Mucosa of descending colon (tissue), 3 donors: ENCODE data around the gene BBOF1. TPM values are rescaled to one million over a fixed set of nuclear protein-coding genes. Genes with fewer than 3 reads are reported as not detected.

ENCODE experiments used
- ATAC-seq: fragments of 200-7000 bp; cut with Tn5 transposase; one replicate; pipeline ENCODE4 v1.9.1; 2020; ENCODE audit warnings: mild to moderate bottlenecking, moderate library complexity
- DNase-seq, 3 donors: peaks; one replicate each; pipeline ENCODE4 v3.0.0-alpha.2; 2020
- H3K36me3 ChIP-seq: fragments of 200-600 bp; one replicate; pipeline ENCODE4 v1.8.0; 2021; ENCODE audit warnings: low read depth, mild to moderate bottlenecking
- H3K4me1 ChIP-seq: fragments of 200-600 bp; one replicate; pipeline ENCODE4 v1.8.0; 2021; ENCODE audit warnings: low read depth, mild to moderate bottlenecking
- H3K4me3 ChIP-seq: fragments of 200-600 bp; one replicate; pipeline ENCODE4 v1.8.0; 2021; ENCODE audit warnings: mild to moderate bottlenecking
- H3K9me3 ChIP-seq: fragments of 200-600 bp; one replicate; pipeline ENCODE4 v1.8.0; 2021; ENCODE audit warnings: mild to moderate bottlenecking
- CTCF ChIP-seq: fragments of 200-600 bp; IDR thresholded peaks from one replicate; pipeline ENCODE4 v1.8.0; 2022; ENCODE audit warnings: antibody characterized with exemption, mild to moderate bottlenecking
- intact Hi-C, 2 donors: fragments of 100-400 bp; cut with DNase I in 1 of 2; cut with micrococcal nuclease in 1 of 2; formaldehyde crosslinking; loops; one replicate each; pipeline versions ENCODE4 v1.11.0 to v1.11.1; 2022; cut with DNase I, micrococcal nuclease
- total RNA-seq, 3 donors: library from RNA; stranded (reverse); fragmentation: NEBNext Ultra II Directional in 2 of 3; extraction: Animal tissue kit (Norgen Biotek cat#: 25700) in 2 of 3; gene quantifications; one replicate each; pipeline versions ENCODE4 v1.2.1 to v1.2.4, GENCODE V29; 2021 to 2023
- donor health status: DM: no; HTN: no; CAD: no; lungs with moderate emphysema.
- donor health status: DM: no; HTN: no; CAD: no.
- donor health status: DM: no; HTN: yes; CAD: no.

BBOF1 gene
- total RNA-seq, 3 donors from 2014 or later = 3.9 to 6.8 (median 4.1) TPM

GRCh38 chr14:74077401-74077800 lies 58.3 kb downstream of the BBOF1 start:
- no peaks in the 10 kb centered on the region for H3K9me3 ChIP-seq
- TF ChIP-seq CTCF = no peak
- DNase-seq (no peak), ATAC-seq (no peak)
- no peaks in the 10 kb centered on the region for H3K36me3 ChIP-seq
- intact Hi-C loops = no loop called here
- no peak overlapping the region for H3K4me3 ChIP-seq
- H3K4me1 ChIP-seq = no peaks in the 10 kb centered on the region

- Histone ChIP-seq H3K4me3 (no peak overlapping the region), H3K36me3 (no peaks in the 10 kb centered on the region), H3K9me3 (no peaks in the 10 kb centered on the region), H3K4me1 (peaks cover 2% of the 10 kb centered on the region)
- intact Hi-C loops = no loop called here
- TF ChIP-seq CTCF = no peak
- DNase-seq (no peak), ATAC-seq (no peak)
These were observed 61.8 kb downstream of the BBOF1 start for GRCh38 chr14:74080820-74081460.

GRCh38 chr14:74081491-74081890 lies 62.3 kb downstream of the BBOF1 start:
- H3K4me1 ChIP-seq = peaks cover 7% of the 10 kb centered on the region
- no peak for TF ChIP-seq CTCF
- no peak overlapping the region for H3K4me3 ChIP-seq
- H3K36me3 ChIP-seq = no peaks in the 10 kb centered on the region
- intact Hi-C loops = no loop called here
- no peak for DNase-seq
- ATAC-seq = no peak
- H3K9me3 ChIP-seq = no peaks in the 10 kb centered on the region

- intact Hi-C loops = no loop called here
These were observed 64.0 kb downstream of the BBOF1 start for GRCh38 chr14:74083161-74083560.

GRCh38 chr14:74083784-74084276 lies 64.7 kb downstream of the BBOF1 start:
- H3K4me3 ChIP-seq = peak overlapping the region; percentile 53
- ATAC-seq = peak; percentile 20
- H3K36me3 ChIP-seq = no peaks in the 10 kb centered on the region
- intact Hi-C loops = no loop called here
- H3K9me3 ChIP-seq = no peaks in the 10 kb centered on the region
- DNase-seq = peak in 1 of 3 donors; percentile 32
- peaks cover 7% of the 10 kb centered on the region for H3K4me1 ChIP-seq
- no peak for TF ChIP-seq CTCF

More at GRCh38 chr14:74083161-74083560, 64.0 kb downstream of the BBOF1 start:
- Histone ChIP-seq H3K4me3 (no peak overlapping the region), H3K4me1 (peaks cover 7% of the 10 kb centered on the region), H3K36me3 (no peaks in the 10 kb centered on the region), H3K9me3 (no peaks in the 10 kb centered on the region)
- DNase-seq = no peak
- TF ChIP-seq CTCF = no peak
- no peak for ATAC-seq
